Astrocyte (in vitro differentiated cells and primary cell): ENCODE results near the gene AFAP1L2. TPM values are rescaled to one million over a fixed set of nuclear protein-coding genes. Genes with fewer than 3 reads are reported as not detected.

Experiments used
- DNase-seq: peaks from one replicate; pipeline ENCODE4 v3.0.0-alpha.2; 2010; ENCODE audit warnings: low read depth
- FAIRE-seq: peaks from 2 replicates; lab custom pipeline; 2011; peaks lifted over from hg19 to GRCh38; lab: Jason Lieb, UNC
- H2AFZ ChIP-seq: 2 replicates; pipeline ENCODE4 v1.6.0; 2012; ENCODE audit warnings: low read depth, low read length, inconsistent platforms
- H3K27ac ChIP-seq: 2 replicates; pipeline ENCODE4 v1.5.1; 2011; ENCODE audit warnings: low read depth, low read length, inconsistent platforms
- H3K27me3 ChIP-seq: 2 replicates; pipeline ENCODE4 v1.6.0; 2011; ENCODE audit warnings: low read length, inconsistent platforms; ENCODE audit not compliant: insufficient read depth
- H3K36me3 ChIP-seq: 2 replicates; pipeline ENCODE4 v1.5.1; 2011; ENCODE audit warnings: low read length, inconsistent platforms; ENCODE audit not compliant: insufficient read depth
- H3K4me1 ChIP-seq: 2 replicates; pipeline ENCODE4 v1.5.1; 2011; ENCODE audit warnings: low read length, inconsistent platforms; ENCODE audit not compliant: insufficient read depth
- H3K4me2 ChIP-seq: 2 replicates; pipeline ENCODE4 v1.6.0; 2012; ENCODE audit warnings: low read length, inconsistent platforms
- H3K4me3 ChIP-seq: 2 replicates; pipeline ENCODE4 v1.5.1; 2011; ENCODE audit warnings: low read depth, mild to moderate bottlenecking, low read length, inconsistent platforms; ENCODE audit not compliant: insufficient read depth
- H3K79me2 ChIP-seq: 2 replicates; pipeline ENCODE4 v1.6.0; 2012; ENCODE audit warnings: mild to moderate bottlenecking, low read length, inconsistent platforms; ENCODE audit not compliant: insufficient read depth
- H3K9ac ChIP-seq: 2 replicates; pipeline ENCODE4 v1.6.0; 2012; ENCODE audit warnings: mild to moderate bottlenecking, low read length, inconsistent platforms
- H3K9me3 ChIP-seq: 2 replicates; pipeline ENCODE4 v1.5.1; 2012; ENCODE audit warnings: low read depth, mild to moderate bottlenecking, low read length, inconsistent platforms; ENCODE audit not compliant: insufficient read depth
- H4K20me1 ChIP-seq: 2 replicates; pipeline ENCODE4 v1.6.0; 2012; ENCODE audit warnings: low read length, inconsistent platforms; ENCODE audit not compliant: insufficient read depth
- H3K27ac Mint-ChIP-seq: one replicate; pipeline ENCODE4 v1.8.0; 2021; ENCODE audit warnings: mild to moderate bottlenecking, mixed read lengths; ENCODE audit not compliant: unreplicated experiment
- H3K27me3 Mint-ChIP-seq: one replicate; pipeline ENCODE4 v1.8.0; 2021; ENCODE audit warnings: low read depth, mixed read lengths; ENCODE audit not compliant: unreplicated experiment
- H3K36me3 Mint-ChIP-seq: one replicate; pipeline ENCODE4 v1.8.0; 2021; ENCODE audit warnings: low read depth, mixed read lengths; ENCODE audit not compliant: unreplicated experiment
- H3K4me1 Mint-ChIP-seq: one replicate; pipeline ENCODE4 v1.8.0; 2021; ENCODE audit warnings: low read depth, mixed read lengths; ENCODE audit not compliant: unreplicated experiment
- H3K4me3 Mint-ChIP-seq: one replicate; pipeline ENCODE4 v1.8.0; 2021; ENCODE audit warnings: mild to moderate bottlenecking, moderate library complexity, mixed read lengths; ENCODE audit not compliant: unreplicated experiment
- H3K9me3 Mint-ChIP-seq: one replicate; pipeline ENCODE4 v1.8.0; 2021; ENCODE audit warnings: mild to moderate bottlenecking, mixed read lengths; ENCODE audit not compliant: unreplicated experiment
- EZH2 ChIP-seq: IDR thresholded peaks from 2 replicates; pipeline ENCODE4 v1.6.1; 2012; ENCODE audit warnings: mild to moderate bottlenecking, low read length, inconsistent platforms; ENCODE audit not compliant: insufficient read depth
- total RNA-seq: library from RNA; stranded (reverse); gene quantifications from 2 replicates; pipeline ENCODE4 v1.2.1, GENCODE V29; 2021
- TF ChIP-seq, protein P1 (sequence below): IDR thresholded peaks from 2 replicates; pipeline ENCODE4 v1.5.1; 2011; ENCODE audit warnings: low read depth, mild to moderate bottlenecking, inconsistent platforms, low read length, moderate library complexity; ENCODE audit not compliant: insufficient read depth

Gene AFAP1L2
- total RNA-seq, 1 donor from 2014 or later, result 26.6 TPM

DNA sequence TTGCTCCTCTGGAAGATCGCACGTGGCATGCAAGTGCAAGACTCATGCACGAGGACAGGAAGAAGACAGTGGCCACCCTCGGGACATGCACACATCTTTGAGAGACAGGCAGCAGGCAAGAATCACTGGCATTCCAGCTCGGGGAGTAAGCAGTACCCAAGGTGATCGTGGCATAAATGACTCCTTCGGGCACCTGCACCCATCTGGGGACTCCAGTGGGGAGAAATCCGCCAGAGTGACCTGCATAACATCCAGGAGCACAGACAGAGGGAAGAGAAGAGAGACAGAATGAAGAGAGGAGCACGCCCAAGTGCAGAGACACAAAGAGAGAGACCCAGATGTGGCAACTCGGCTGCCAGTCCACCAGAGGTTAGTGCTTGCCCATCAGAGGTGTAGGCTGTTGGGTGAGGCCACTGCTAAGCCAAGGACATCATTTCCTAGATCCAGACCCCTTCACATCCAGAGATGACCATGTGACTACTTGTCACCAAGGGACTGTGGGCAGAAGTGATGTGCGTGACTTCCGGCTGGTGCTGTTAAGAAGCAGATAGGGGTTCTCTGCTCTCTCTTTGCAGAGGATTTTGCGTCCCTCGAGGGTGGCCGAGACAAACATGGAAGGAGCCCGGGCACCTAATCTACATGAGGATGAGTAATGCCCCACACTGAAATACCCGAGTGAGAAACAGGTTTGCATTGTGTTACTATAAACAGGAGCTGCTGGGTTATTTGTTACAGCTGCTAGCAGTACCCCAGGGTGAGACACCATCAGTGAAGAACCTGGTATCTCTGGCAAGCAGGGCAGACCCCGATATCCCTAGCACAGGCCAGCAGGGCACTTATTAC is 84.7 kb downstream of the AFAP1L2 start:
- Mint-ChIP-seq H3K4me1 (peaks cover 27% of the 10 kb centered on the region), H3K27me3 (no peaks in the 10 kb centered on the region), H3K4me3 (no peak overlapping the region), H3K27ac (peak overlapping the region; percentile 60), H3K9me3 (peaks cover 4% of the 10 kb centered on the region), H3K36me3 (peaks cover 38% of the 10 kb centered on the region)
- TF ChIP-seq, protein P1, sequence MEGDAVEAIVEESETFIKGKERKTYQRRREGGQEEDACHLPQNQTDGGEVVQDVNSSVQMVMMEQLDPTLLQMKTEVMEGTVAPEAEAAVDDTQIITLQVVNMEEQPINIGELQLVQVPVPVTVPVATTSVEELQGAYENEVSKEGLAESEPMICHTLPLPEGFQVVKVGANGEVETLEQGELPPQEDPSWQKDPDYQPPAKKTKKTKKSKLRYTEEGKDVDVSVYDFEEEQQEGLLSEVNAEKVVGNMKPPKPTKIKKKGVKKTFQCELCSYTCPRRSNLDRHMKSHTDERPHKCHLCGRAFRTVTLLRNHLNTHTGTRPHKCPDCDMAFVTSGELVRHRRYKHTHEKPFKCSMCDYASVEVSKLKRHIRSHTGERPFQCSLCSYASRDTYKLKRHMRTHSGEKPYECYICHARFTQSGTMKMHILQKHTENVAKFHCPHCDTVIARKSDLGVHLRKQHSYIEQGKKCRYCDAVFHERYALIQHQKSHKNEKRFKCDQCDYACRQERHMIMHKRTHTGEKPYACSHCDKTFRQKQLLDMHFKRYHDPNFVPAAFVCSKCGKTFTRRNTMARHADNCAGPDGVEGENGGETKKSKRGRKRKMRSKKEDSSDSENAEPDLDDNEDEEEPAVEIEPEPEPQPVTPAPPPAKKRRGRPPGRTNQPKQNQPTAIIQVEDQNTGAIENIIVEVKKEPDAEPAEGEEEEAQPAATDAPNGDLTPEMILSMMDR, result no peak
- no peak for TF ChIP-seq EZH2
- H3K4me1 ChIP-seq, result peaks cover 12% of the 10 kb centered on the region
- no peaks in the 10 kb centered on the region for H3K36me3 ChIP-seq
- no peaks in the 10 kb centered on the region for H3K27me3 ChIP-seq
- no peaks in the 10 kb centered on the region for H4K20me1 ChIP-seq
- no peak for DNase-seq
- H2AFZ ChIP-seq, result no peak overlapping the region
- no peaks in the 10 kb centered on the region for H3K79me2 ChIP-seq
- FAIRE-seq, result no peak
- no peaks in the 10 kb centered on the region for H3K9me3 ChIP-seq
- H3K9ac ChIP-seq, result no peak overlapping the region
- H3K27ac ChIP-seq, result no peak overlapping the region
- H3K4me3 ChIP-seq, result no peak overlapping the region
- no peak overlapping the region for H3K4me2 ChIP-seq

DNA sequence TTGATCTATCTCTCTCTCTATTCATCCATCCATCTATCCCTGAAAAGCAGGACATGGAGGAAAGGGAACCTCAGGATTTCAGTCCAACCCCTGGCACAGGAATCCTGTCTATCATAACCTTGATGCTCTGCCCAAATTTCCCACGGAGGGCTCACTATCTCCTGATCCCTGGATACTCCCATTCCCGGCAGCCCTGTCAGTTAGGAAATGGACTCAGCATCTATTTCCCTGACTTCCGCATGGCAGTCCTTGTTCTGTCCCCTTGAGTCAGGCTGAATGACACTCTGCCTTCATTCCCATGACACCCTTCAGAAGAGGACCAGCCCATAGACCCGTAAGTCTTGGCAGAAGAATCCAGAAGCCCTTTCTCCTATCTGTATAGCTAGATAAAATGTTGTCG is 87.6 kb downstream of the AFAP1L2 start:
- no peaks in the 10 kb centered on the region for H3K9me3 ChIP-seq
- Mint-ChIP-seq H3K9me3 (no peaks in the 10 kb centered on the region), H3K36me3 (peaks cover 31% of the 10 kb centered on the region)

More for the DNA sequence above, 87.6 kb downstream of the AFAP1L2 start:
- no peaks in the 10 kb centered on the region for H3K79me2 ChIP-seq
- Mint-ChIP-seq H3K4me3 (no peak overlapping the region), H3K27ac (no peak overlapping the region), H3K4me1 (peaks cover 11% of the 10 kb centered on the region), H3K27me3 (no peaks in the 10 kb centered on the region)
- no peak overlapping the region for H3K27ac ChIP-seq
- no peak overlapping the region for H3K4me2 ChIP-seq
- no peak overlapping the region for H3K4me3 ChIP-seq
- no peak for DNase-seq
- no peak for TF ChIP-seq EZH2
- TF ChIP-seq, protein P1, result no peak
- no peaks in the 10 kb centered on the region for H3K36me3 ChIP-seq
- H3K4me1 ChIP-seq, result peaks cover 5% of the 10 kb centered on the region
- FAIRE-seq, result no peak
- no peak overlapping the region for H2AFZ ChIP-seq
- no peaks in the 10 kb centered on the region for H4K20me1 ChIP-seq
- no peaks in the 10 kb centered on the region for H3K27me3 ChIP-seq
- no peak overlapping the region for H3K9ac ChIP-seq
